ENCODE measurements around the gene RIN1.

RIN1 gene

DNA sequence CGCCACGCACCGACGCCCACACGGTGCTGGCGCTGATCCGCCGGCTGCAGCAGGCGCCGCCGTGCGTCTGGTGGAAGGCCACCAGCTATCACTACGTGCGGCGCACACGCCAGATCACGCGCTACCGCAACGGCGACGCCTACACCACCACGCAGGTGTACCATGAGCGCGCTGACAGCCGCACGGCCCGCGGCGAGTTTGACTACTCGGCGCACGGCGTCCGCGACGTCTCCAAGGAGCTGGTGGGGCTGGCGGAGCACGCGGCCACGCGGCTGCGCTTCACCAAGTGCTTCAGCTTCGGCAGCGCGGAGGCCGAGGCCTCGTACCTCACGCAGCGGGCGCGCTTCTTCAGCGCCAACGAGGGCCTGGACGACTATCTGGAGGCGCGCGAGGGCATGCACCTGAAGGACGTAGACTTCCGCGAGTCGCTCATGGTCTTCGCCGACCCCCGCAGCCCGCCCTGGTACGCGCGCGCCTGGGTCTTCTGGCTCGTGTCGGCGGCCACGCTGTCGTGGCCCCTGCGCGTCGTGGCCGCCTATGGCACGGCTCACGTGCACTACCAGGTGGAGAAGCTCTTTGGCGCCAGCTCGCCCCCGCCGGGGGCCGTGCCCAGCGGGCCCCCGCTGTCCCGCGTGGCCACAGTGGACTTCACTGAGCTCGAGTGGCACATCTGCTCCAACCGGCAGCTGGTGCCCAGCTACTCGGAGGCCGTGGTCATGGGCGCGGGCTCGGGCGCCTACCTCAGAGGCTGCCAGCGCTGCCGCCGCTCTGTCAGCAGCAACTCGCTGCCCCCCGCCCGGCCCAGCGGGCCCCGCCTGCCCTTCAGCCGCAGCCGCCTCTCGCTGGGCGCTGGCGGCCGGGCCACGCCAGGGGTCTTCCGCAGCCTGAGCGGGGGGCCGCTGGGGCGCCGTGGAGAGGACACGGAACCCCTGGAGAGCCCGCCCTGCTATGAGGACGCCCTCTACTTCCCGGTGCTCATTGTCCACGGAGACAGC, 41.3 kb downstream of the RIN1 start:
- DNase-seq, result no peak

DNA sequence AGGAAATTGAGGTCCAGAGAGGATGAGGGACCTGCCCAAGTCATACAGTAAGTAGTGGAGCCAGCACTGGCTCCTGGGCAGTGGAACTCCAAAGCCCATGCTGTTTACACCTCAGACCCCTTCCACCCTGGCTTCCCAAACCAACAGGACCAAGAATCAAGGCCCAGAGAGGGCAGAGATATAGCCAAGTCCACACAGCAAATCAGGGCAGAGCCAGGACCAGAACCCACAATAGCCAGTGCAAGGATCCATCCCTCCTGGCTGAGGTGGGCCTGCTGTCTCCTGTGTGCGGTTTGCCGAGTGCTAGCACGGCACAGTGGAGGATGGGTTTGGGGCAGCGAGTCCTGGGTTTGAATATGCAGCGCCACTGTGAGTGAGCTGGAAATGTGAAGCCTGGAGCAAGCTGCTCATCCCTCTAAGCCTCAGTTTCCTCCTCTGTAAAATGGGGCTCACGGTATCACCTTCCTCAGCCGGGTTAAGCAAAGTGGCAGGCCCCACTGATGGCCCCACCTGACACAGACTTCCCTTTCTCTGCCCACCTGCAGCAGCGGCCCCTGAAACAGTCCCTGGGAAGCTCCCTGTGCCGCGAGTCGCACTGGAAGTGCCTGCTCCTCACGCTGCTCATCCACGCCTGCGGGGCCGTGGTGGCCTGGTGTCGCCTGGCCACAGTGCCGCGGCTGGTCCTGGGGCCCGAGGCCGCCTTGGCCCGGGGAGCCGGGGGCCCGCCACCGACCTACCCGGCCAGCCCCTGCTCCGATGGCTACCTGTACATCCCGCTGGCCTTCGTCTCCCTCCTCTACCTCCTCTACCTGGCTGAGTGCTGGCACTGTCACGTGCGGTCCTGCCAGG, 42.2 kb downstream of the RIN1 start:
- no peak for DNase-seq

DNA sequence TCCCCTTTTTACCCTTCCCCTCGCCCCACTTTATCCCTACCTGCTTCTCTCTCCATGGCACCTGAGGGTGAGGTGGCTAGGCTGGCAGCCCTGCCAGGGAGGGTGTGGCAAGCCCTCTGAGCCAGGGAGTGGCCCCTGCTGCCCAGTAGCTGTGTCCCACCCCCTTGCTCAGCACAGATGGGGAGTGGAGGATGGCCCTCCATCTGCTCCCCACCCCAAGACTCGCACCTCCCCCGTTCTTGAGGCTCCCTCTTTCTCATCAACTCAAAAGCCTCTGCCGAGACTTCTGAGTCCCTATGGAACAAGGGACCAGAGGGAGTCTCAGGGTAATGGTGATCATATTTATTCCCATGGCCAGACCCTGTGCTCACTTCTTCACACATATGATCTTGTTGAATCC, 42.9 kb downstream of the RIN1 start:
- no peak for DNase-seq

DNA sequence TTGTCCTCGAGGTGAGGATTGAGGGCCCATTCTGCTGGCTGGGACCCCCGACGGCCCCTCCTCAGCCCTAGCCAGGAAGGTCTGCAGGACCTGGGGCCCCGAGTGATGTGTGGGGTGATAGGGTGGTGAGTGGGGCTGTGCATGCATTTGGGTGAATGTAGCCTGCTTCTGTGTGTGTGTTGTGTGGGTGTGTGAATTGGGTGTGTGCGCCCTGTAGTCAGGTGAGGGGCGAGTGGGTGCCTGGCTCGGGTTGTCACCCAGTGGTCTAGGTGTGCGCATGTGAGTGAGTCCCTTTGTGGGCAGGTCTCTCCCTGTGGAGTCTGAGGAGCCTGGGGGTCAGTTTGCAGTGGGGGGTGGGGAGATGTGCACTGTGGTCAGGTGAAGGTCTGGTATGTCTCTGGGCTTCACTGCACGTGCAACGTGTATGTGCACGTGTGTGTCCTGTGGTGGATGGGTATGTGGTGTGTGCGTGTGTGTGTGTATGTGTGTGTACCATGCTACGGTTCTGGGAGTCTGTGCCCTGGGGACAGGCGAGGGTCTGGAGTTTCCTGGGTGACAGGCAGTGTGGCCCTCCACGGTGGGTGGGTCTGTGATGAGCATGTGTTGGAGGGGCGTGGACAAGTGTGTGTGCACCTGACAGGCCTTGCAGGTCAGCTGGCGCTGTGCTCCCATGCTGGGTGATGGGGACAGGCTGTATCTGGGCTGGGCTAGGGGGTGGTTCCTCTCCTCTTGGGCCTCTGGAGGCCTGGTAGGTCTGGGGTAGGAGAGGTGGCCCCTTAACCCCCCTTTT, 43.5 kb downstream of the RIN1 start:
- no peak for DNase-seq

DNA sequence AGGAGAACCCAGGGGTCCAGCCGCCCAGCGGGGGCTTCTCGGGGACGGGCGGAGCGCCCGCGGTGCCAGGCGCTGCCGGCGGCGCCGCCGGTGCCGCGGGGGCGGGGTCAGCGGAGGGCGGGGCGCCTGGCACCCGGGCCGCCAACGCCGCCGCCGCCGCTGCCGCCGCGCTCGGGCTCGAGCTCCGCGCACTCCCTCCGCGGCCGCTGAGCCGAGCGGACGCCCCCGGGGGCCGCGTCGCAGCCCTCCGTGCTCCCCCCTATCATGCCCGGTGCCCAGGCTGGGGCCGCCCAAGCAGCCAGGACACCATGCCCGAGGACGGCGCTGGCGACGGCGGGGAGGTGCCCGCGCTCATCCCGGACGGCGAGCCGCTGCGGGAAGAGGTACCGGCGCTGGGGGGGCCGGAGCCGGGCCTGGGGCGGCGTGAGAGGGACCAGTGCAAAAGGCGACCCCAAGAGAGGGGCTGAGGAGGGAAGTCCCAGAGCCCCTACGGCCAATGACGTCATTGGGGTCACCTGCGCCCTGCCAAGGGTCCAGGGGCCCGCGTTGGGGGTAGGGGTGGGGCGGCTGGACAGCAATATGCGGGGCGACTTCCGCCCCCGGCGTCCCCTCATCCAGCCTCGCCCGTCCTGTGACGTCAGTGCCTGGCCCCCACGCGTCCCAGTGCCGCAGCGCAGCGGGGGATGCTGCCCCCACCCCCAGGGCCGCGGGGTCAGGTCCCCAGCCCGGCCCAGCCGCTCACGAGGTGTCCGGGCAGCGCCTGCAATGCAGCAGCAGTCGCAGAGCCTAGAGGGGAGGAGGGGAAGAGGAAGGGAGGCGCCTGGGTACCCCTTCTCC, 44.3 kb downstream of the RIN1 start, which contains the start of gene TMEM151A:
Gene TMEM151A (plus strand): TSS at position 189 of the 837 bp plus-strand sequence. CDS start 120 bp downstream, at position 309.
- peak; percentile 34 for DNase-seq

DNA sequence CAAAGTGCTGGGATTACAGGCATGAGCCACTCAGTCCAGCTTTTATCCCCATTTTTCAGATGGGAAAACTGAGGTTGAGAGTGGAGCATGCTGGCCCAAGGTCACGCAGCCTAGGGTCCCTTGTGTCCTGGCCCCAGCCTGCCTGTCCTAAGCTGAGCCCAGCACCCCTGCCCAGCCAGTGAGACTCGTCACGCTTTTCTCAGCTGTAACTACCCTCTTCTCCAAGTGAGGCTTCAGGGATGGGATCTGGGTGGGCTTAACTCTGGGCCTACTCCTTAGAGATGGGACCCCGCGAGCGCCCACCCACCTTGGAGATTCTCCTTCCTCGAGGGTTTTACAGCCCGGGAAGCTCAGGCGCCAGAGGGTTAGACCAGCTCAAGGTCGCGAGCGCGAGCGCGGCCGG, 44.9 kb downstream of the RIN1 start:
- no peak for DNase-seq

DNA sequence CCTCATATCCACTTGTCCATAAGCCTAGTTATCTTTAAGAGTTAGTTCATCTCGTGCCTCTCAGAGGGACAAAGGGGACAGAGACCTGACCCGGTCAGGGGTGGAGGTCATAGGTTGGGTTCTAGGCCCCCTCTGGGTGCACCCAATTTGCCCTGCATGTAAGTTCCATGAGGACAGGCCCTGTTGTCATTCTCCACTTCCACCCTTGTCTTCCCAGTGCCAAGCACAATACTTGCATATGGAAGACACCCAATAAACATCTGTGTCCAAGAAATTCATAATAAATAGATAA, 46.0 kb downstream of the RIN1 start:
- DNase-seq, result no peak

DNA sequence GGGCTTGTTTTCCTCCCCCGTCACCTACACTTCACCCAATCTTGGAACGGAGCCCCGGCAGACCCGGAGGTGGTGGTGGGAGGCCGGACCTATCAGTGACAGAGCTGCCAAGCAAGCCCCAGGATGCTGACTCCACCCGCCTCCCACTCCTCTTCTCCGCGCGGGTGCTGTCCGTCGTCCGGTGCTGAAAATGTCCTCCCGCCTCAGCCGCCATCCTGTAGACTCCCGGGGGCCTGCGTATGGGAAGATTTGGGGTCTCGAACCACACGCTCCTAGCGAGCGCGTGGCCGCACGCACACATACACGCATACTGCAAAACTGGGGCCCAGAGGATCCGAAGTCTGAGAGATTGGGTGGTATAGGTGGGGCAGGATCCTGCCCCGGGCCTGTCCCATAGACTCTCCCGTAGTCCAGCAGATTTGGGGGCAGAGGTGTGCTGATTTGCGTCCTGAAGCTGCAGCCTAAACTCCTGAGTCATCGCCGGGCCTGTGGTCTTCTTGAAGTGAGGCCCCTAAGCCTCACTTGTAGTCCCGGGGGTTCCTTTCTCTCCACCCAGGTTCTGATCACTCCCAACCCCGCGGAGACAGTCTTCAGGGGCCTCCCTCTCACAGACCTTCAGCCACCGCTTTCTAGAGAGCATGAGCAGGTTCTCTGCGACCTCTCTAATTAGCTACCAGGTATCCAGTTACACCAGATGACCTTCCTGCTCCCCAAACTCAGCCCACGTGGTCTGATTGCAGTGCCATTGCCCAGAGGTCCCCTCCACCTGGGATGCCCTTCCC, 46.5 kb downstream of the RIN1 start:
- peak; percentile 88 for DNase-seq

DNA sequence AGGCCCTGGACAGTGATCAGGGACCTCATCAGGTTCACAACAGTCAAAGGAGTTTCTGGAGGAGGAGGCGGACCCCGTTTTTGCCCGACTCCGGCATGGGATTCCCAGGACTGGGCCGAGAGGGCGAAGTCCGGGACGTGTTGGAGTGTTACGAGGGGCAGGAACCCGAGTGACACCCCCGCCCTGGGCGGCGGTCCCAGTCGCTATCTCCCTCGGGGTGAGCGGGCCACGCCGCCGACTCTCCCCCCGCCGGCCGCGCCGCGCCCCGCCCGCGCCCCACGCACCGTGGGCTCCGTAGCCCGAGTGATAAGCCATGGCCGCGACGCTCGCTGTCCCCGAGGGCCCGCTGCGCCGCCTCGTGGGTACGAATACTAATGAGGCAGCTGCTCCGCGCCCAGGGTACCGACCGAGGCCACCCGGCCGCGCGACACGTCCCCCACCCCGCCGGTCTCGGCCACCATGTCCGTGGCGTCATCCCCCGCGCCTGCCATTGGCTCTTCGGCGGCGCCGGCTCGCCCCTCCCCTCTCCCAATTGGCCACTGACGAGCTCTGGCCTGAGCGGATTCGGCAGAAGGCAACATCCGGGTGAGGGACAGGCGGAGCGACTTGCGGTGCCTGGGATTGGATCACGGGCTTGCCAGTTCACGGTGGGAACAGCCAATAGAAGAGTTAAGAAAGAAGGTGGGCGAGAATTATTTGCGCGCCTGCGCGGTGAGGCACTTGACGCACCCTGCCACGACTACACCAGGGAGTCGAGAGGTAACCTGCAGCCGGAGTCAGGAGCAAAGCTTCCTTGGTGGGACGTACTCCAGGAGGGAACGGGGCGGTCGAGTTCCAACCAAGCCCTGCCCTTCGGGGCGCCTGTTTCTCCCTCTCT, 47.3 kb downstream of the RIN1 start, which contains the start of gene YIF1A:
Gene YIF1A (minus strand): TSS at position 473 of the 877 bp plus-strand sequence. CDS start 158 bp downstream, at position 315.
- peak; percentile 99 for DNase-seq

DNA sequence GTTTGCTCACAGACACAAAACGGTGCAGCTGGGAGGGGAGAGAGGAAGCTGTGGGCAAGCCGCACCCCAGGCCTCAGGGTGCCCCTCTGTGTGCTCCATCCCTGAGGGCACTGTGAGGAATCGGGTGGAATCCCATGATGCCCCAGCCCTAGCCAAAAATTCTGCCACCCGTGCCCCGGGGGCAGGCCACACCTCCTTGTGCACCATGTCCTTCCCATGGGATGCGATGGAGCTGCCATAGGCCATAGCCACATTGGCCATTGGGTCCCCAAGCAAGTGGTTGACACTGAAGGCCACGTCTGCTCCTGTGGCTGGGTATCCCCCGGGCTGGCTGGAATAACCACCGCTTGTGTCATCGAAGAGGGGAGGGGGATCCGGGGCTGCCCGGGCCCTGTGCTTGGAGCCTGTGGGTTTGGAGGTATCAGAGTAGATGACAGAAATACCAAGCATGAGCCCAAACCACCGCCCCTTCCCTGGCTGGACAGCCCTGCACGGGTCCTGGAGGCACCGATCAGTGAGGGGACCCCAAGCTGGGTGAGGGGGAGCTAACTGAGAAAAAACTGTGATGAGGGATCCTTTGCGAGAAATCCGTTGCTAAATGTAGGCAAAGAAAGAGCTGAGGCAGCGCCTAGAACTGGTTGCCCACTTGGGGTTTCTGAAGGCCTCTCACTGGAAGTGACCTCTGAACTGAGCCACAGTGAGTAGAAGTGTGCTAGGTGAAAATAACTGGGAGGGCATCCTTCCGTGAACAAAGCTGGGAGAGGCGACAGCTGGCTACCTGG, 48.2 kb downstream of the RIN1 start:
- DNase-seq, result no peak

DNA sequence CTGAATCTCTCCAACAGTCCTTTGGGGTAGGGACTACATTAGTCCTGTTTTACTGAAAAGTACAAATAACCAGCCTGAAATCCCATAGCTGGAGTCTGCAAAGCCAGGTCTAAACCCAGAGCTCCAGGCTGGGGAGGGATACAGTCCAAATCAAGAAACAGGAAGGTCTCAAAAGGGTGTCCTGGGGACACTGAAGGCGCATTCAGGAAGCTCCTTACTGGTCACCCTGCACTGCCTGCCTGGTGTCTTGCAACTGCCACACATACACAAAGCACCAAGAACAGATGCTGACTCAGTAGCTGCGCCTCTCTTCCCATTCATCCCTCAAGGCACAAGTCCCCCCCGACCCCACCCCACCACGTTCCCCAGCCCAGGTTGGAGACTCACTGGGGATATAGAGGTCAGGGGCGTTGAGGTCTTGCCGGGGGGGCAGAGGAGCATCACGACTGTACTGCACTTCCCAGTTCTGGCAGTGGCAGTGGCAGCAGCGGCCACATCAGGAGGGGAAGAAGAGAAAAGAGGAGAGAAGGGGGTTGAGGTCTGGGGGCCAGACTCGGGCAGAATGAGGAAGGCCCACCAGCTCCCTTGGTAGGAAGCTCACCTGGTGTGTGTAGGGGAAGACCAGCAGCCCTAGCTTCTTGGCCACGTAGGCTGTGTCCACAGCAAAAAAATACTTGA, 48.9 kb downstream of the RIN1 start:
- DNase-seq, result no peak

DNA sequence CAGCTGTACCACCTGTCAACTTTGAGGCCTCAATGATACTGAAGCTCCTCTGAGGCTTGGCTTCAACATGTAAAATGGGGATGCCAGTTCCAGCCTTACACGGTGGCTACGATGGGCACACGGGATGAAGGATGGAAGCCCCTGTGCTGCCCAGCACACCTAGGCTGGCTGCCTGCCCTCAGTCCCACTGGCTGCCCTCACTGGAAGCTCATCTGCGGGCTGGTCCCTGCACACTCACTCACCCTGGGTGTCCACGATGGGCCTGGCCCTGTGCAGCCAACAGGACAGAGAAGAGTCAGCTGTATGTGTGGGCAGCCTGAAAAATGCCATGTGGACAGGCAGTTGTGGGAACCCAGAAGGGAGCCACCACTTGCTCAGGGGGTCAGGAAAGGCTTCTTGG, 49.5 kb downstream of the RIN1 start:
- DNase-seq, result no peak

DNA sequence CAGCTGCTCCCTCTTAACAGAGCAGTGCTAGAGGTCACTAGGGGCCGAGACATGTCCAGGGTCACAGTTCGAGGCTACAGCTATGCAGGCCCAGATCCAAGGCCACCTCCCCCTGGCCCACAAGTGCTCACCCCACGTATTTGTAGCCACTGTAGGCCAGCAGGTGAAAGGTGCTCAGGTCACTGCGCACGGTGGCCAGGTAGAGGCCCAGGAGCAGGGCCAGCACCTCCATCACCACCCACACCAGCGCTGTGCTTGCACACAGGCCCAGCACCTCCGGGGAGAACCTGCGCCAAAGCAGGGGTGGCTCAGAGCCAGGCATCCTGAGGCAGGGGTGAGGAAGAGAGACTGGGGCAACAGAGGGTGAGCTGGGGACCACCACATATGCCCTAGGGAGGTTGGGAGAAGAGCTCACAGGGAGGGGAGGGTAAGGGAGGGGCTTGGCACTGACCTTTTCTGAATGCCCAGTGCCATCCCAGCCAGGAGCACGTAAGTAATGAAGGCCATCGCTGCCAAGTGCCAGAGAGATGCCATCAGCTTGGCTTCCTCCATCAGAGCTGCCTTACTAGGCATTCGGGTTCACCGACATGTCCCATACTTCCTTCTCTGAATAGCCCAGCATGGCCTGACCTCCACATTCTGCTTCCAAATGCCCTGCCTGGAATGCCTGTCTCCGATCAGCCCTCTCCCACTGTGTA, 50.8 kb downstream of the RIN1 start:
- no peak for DNase-seq

DNA sequence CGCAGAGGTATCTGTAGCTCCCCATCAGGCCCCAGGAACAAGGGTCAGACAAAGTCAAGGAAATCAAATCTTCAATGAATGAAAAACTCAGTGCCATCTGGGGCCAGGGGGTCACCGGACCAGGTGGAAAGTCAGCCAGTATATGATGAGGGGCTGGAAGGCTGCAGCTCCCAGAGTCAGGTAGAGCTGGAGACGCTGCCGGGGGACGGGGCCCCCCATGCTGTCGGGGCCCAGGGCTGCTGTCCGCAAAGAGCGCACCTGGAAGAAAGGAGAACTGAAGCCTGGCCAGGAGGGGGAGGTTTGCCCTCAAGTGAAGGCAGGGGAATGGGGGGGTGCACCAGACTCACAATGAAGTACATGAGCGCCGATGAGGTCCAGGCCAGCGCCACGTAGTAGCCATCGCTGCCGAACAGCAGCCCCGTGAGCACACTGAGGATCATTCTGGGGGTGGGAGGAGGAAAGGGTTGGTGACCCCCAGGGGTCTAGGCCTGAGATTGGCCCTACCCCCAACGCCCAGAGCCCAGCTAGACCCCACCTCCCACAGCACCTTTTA, 51.6 kb downstream of the RIN1 start:
- DNase-seq, result no peak

DNA sequence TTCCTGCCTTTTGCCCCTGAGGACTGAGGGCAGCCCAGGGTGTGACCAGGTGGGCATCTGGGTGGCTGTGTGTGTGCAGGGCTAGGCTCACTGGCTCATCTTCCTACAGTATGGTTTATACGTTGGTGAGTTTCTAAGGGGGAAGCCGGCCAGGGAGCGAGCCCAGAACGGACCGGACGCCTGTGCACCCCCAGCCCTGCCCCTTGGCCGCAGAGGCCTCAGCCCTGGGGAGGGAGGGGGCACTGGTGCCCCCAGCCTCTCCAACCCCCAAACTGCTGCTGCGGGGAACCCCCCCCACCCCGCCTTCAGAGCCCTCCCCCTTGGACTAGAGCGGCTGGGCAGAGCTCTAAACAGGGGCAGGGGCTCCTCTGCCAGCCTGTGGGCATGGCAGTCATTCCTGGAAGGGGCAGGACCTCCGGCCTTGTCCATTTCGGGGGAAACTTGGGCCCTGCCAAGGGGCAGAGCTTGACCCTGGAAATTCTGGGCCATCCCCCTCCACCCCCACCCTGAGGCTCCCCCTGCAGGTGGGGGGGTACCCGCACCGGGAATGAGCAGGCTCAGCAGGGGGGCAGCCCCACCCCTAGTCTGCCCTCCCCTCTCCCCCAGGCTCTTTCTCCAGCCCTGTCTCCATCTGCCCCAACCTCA, 52.7 kb downstream of the RIN1 start:
- no peak for DNase-seq

DNA sequence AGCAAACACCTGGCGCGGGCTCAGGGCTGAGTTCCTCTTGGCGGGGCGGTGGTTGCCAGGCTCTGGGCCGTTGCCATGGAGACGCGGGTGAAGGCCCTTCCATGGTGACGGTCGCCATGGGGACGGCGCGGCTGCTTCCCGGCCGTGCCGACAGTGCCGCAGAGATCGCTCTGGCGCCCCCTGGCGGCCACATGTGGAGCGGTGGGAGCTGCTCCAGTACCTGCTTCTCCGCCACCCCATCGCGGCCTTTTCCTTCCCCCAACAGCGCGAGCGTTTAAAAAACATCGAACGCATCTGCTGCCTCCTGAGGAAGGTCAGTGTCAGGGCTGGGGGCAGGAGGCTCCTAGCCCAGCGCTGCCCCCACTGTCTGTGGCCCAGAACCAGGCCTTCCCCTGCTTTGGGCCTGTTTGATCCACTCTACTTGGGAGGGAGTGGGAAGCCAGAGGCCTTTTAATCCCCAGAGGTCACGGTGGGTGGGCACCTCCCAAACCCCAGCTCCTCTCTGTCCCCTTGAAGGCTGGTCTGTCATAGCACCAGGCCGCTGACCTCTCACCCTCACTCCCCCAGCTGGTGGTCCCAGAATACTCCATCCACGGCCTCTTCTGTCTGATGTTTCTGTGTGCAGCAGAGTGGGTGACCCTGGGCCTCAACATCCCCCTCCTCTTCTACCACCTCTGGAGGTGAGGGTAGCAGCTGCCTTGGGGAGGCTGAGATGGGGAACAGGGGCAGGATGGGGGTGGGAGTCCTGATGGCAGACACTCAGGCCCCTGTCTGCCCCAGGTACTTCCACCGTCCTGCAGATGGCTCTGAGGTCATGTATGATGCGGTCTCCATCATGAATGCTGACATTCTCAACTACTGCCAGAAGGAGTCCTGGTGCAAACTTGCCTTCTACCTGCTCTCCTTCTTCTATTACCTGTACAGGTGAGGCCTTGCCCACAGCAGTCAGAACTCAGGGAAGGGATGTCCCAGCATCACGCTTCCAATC, 53.5 kb downstream of the RIN1 start:
- peak; percentile 98 for DNase-seq
